Tibial artery (tissue), 4 donors: Measurements from ENCODE around the gene CANX.
"Not testable (repeated sequence)": the region's sequence is repeated elsewhere in the genome, so short reads cannot be mapped to it uniquely, and the experiment has no call there.

Source experiments
- DNase-seq, 2 donors: peaks; one replicate each; pipeline ENCODE4 v3.0.0-alpha.2; 2019
- H3K27ac ChIP-seq, 2 donors: fragments of 200-600 bp; sonication (generic) in 1 of 2; 1 replicate in 1 of 2; 2 replicates in 1 of 2; pipeline ENCODE4 v1.5.1; 2018 to 2019; ENCODE audit warnings: mild to moderate bottlenecking in 1 of 2
- H3K27me3 ChIP-seq, 2 donors: fragments of 200-600 bp; sonication (generic) in 1 of 2; one replicate each; pipeline versions ENCODE4 v1.5.1 to v1.6.0; 2016 to 2019
- H3K36me3 ChIP-seq, 3 donors: fragments of 200-600 bp; sonication (generic) in 2 of 3; one replicate each; pipeline ENCODE4 v1.5.1; 2016 to 2019; ENCODE audit warnings: mild to moderate bottlenecking in 2 of 3
- H3K4me1 ChIP-seq, 4 donors: fragments of 200-600 bp; sonication (generic) in 2 of 4; 1 replicate in 3 of 4; 2 replicates in 1 of 4; pipeline ENCODE4 v1.5.1; 2016 to 2019
- H3K4me3 ChIP-seq, 2 donors: fragments of 200-600 bp; sonication (generic) in 1 of 2; 1 replicate in 1 of 2; 2 replicates in 1 of 2; pipeline ENCODE4 v1.5.1; 2018 to 2019; ENCODE audit warnings: mild to moderate bottlenecking in 2 of 2
- H3K9me3 ChIP-seq, 3 donors: fragments of 200-600 bp; sonication (generic) in 1 of 3; one replicate each; pipeline ENCODE4 v1.5.1; 2016 to 2019
- intact Hi-C: fragments of 100-400 bp; cut with DNase I; formaldehyde crosslinking; loops from one replicate; pipeline ENCODE4 v1.15.0; 2023; ENCODE audit warnings: low total_unique reads
- TF ChIP-seq, protein P1 (sequence below), 2 experiments: fragments of 200-600 bp in 1 of 2; fragments of 450-650 bp in 1 of 2; IDR thresholded peaks; one replicate each; pipeline ENCODE4 v1.5.1; 2017 to 2019; ENCODE audit warnings: antibody characterized with exemption in 2 of 2, mild to moderate bottlenecking in 1 of 2, moderate library complexity in 1 of 2

The CANX gene

DNA sequence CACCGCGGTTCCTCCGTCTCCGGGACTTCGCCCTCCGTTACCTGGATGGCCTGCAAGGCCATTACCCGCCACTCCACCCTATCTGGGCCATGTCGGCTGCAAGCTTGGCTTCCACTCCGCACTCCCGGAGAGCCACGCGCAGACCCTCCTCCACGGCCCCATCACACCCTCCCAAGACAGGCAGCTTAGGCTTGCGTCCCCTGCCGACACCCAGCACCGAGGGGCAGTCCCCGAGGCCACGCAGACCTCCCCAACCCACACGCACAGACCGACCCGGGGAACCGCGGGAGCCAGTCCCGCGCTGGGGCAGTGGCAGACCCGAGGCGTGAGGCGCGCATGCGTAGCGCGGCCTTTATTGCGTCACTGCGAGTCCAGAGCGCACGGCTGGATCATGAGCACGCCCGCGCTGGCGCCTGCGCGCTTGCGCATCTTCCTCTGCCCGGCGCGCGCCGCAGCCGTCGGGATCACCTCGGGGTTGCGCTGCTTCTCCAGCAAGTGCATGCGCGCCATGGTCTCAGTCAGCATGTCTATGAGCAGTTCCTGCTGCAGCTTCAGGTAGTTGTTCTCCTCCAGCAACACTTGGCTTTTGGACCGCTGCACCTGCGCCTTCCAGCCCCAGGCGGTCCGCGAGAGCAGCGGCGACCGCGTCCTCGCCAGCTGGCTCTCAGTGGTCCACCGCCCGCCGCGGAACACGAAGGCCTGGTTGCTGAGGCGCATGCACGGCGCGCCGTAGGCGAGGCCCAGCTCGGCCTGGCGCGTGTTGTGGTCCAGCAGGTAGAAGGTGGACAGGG lies 20.3 kb upstream of the CANX start:
- TF ChIP-seq, protein P1, sequence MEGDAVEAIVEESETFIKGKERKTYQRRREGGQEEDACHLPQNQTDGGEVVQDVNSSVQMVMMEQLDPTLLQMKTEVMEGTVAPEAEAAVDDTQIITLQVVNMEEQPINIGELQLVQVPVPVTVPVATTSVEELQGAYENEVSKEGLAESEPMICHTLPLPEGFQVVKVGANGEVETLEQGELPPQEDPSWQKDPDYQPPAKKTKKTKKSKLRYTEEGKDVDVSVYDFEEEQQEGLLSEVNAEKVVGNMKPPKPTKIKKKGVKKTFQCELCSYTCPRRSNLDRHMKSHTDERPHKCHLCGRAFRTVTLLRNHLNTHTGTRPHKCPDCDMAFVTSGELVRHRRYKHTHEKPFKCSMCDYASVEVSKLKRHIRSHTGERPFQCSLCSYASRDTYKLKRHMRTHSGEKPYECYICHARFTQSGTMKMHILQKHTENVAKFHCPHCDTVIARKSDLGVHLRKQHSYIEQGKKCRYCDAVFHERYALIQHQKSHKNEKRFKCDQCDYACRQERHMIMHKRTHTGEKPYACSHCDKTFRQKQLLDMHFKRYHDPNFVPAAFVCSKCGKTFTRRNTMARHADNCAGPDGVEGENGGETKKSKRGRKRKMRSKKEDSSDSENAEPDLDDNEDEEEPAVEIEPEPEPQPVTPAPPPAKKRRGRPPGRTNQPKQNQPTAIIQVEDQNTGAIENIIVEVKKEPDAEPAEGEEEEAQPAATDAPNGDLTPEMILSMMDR (IDR thresholded peaks at IDR 0.05) = no peak
- peak; percentile 93 to 96 for DNase-seq
- peaks cover 0 to 23% (median 15%) of the 10 kb centered on the region in 4 donors for H3K4me1 ChIP-seq
- no peaks in the 10 kb centered on the region for H3K27me3 ChIP-seq
- no peaks in the 10 kb centered on the region for H3K36me3 ChIP-seq
- no peaks in the 10 kb centered on the region for H3K9me3 ChIP-seq
- H3K27ac ChIP-seq = peak overlapping the region; percentile 83 to 88
- intact Hi-C loops = loop anchor here (10.0 kb wide), 1 partner anchor 54 kb away; the partner anchor contains the start of gene HNRNPH1
- H3K4me3 ChIP-seq = peak overlapping the region; percentile 68 to 71

DNA sequence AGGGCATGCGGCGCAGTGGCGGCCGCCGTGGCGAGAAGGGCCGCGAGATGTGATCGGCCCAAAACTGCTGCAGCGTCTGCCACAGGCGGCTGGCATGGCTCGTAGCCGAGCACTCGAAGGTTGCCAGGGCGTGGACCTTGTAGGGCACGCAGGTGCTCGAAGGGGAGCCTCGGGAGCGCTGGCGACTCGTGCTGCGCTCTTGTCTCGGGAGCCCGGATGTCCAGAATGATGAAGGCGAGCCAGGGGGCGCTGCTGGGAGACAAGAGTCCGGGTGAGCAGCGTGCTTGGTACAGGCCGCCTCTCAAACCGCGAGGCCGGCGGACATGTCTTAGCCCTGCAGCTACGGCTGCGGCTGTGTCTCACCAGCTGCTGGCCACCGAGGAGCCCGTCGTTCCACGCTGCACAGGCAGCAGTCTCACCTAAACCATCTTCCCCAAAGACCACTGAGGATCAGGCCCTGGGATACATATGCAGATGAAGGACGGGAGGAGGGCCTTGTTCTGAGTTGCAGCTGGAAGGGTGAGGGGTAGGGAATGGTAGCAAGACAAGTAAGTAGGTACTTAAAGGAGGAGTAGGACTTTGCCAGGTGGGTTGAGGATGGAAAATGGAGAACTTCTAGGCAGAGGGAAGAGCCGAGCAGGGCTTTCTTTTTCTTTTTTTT lies 19.6 kb upstream of the CANX start:
- intact Hi-C loops = loop anchor here (10.0 kb wide), 1 partner anchor 54 kb away; the partner anchor contains the start of gene HNRNPH1
- peak overlapping the region; percentile 83 to 88 for H3K27ac ChIP-seq

DNA sequence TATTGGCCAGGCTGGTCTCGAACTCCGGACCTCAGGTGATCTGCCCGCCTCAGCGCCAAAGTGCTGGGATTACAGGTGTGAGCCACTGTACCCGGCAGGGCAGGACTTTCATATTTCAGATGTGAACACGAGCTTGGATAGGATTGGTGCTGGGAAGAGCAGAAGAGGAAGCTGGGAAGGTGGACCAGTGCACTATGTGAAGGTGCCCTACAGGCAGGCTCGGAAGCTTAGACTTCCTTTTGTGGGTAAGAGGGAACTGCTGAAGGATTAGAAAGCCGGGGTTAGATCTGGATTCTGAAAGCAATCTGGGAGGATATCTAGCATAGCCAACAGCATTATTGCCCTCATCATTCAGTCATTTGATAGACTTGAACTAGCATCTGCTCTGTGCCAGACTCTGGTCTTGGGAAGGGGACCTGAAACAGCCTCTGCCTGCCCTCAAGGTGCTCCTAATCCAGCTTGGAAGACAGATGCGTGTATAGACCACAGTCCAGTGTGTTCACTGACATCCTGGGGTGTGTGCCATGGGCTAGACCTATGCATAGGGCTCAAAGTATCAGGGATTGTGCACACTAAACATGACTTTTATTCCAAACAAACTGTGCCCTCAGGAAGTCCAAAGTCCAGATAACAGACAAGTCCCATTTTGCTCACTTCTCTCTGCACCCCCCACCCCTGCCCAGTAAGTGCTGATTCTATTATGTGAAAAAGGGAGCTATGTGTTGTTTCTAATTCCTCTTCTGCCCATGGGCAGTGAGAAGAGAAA lies 18.6 kb upstream of the CANX start:
- no peak overlapping the region for H3K27ac ChIP-seq
- no peak for DNase-seq
- no peaks in the 10 kb centered on the region for H3K27me3 ChIP-seq
- H3K36me3 ChIP-seq = no peaks in the 10 kb centered on the region
- H3K9me3 ChIP-seq = no peaks in the 10 kb centered on the region
- H3K4me3 ChIP-seq = no peak overlapping the region
- intact Hi-C loops = no loop called here
- peaks cover 0 to 23% (median 15%) of the 10 kb centered on the region in 4 donors for H3K4me1 ChIP-seq
- TF ChIP-seq, protein P1 (IDR thresholded peaks at IDR 0.05) = no peak

More for the DNA sequence above, 19.6 kb upstream of the CANX start:
- DNase-seq = peak; percentile 80 to 83
- H3K36me3 ChIP-seq = no peaks in the 10 kb centered on the region
- H3K27me3 ChIP-seq = no peaks in the 10 kb centered on the region
- TF ChIP-seq, protein P1 (IDR thresholded peaks at IDR 0.05) = peak in 1 of 2 experiments; percentile 37
- H3K4me1 ChIP-seq = peaks cover 0 to 23% (median 15%) of the 10 kb centered on the region in 4 donors
- H3K4me3 ChIP-seq = peak overlapping the region; percentile 68 to 71
- H3K9me3 ChIP-seq = no peaks in the 10 kb centered on the region

DNA sequence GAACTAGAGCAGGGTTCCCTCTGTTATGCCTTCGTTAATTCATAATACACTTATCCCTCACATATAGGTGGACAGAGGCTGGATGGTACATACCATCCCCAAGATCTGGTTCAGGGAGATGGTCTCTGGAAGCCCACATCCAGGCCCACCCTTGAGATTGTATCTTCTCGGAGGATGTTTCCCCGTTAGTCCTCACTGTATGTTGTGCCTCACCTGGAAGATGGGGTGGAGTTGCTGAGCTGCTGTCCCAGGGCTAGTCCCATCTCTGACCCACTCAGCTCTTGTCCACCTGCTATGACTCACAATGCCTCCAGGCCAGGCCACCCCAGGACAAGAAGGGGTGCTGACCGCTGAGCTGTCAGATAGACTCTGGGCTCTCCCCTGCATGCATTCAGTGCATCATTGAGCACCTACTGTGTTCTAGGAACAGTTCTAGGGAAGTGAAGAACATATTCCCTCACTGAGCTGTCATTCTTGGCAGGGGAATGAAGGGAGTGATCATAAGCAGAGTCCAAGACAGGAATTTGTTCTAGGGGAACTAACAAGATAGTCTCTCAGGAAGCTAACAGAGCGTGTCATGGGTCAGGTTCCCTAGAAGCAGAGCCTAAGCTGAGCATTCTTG lies 17.9 kb upstream of the CANX start, which contains the start of gene CBY3:
CBY3 (minus strand) TSS at position 255 of the 622 bp plus-strand sequence; CDS start at position 139, 116 bp downstream.
- no peak for DNase-seq
- Histone ChIP-seq H3K27ac (no peak within 1 kb of the TSS), H3K4me3 (no peak within 1 kb of the TSS), H3K9me3 (no peaks in the 10 kb centered on the region), H3K36me3 (no peaks in the 10 kb centered on the region), H3K27me3 (no peaks in the 10 kb centered on the region), H3K4me1 (peaks cover 0 to 23% (median 15%) of the 10 kb centered on the region in 4 donors)
- TF ChIP-seq, protein P1 (IDR thresholded peaks at IDR 0.05) = no peak
- intact Hi-C loops = no loop called here

DNA sequence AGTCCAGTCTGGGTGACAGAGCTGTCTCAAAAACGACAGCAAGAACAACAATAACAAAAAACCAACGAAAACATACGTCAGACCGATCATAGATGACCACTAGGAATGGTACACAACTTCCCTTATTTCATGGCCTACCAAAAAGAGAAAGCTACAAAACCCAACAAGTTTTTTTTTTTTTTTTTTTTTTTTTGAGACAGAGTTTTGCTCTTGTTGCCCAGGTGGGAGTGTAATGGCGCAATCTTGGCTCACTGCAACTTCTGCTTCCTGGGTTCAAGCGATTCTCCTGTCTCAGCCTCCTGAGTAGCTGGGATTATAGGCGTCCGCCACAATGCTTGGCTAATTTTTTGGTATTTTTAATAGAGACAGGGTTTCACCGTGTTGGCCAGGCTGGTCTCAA lies 9.6 kb upstream of the CANX start:
- H3K4me1 ChIP-seq, H3K36me3 ChIP-seq, intact Hi-C loops, DNase-seq, H3K27me3 ChIP-seq, H3K27ac ChIP-seq, H3K4me3 ChIP-seq, H3K9me3 ChIP-seq: not testable (repeated sequence)
